T-helper 2 cell treated with Interferon-gamma antibody and Interleukin-4, amounts not matched to agents 100 ng/mL and 5 ng/mL, for 36 hours (primary cell): ENCODE measurements around the gene TGM5. TPM values are rescaled to one million over a fixed set of nuclear protein-coding genes. Genes with fewer than 3 reads are reported as not detected.
"Not testable (repeated sequence)": the region's sequence is repeated elsewhere in the genome, so short reads cannot be mapped to it uniquely, and the experiment has no call there.

Source experiments
- intact Hi-C: fragments of 100-400 bp; cut with micrococcal nuclease; formaldehyde crosslinking; loops from one replicate; pipeline ENCODE4 v1.15.1; 2023
- total RNA-seq: library from RNA; stranded (reverse); gene quantifications from 2 replicates; pipeline ENCODE4 v1.2.3, GENCODE V29; 2022

TGM5 gene, protein sequence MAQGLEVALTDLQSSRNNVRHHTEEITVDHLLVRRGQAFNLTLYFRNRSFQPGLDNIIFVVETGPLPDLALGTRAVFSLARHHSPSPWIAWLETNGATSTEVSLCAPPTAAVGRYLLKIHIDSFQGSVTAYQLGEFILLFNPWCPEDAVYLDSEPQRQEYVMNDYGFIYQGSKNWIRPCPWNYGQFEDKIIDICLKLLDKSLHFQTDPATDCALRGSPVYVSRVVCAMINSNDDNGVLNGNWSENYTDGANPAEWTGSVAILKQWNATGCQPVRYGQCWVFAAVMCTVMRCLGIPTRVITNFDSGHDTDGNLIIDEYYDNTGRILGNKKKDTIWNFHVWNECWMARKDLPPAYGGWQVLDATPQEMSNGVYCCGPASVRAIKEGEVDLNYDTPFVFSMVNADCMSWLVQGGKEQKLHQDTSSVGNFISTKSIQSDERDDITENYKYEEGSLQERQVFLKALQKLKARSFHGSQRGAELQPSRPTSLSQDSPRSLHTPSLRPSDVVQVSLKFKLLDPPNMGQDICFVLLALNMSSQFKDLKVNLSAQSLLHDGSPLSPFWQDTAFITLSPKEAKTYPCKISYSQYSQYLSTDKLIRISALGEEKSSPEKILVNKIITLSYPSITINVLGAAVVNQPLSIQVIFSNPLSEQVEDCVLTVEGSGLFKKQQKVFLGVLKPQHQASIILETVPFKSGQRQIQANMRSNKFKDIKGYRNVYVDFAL
- total RNA-seq: 0.09 and 0.11 TPM in 2 replicates

DNA sequence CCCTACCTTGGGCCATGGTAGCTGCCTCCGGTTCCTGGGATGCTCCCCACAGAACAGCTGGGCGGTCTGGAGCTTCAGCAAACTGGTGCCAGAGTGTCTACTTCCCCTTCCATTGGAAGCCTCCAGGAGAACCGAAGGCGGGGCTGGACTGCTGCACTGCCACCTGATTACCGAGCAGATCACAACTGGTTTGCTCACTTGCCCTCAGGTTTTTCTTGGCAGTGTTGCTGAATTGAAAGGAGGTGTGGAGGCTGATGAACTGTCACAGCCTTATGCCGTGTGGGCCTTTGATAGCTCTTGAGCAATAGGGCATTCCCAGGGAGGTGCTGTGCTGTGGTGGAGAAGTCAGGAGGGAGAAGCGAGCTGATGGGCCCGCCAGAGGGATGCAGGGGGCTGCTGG, at the start of gene TGM5:
TGM5 (minus strand) TSS at position 95 of the 400 bp plus-strand sequence; CDS start at position 16, 79 bp downstream.
- intact Hi-C loops: no loop called here

- intact Hi-C loops: no loop called here
Observed at GRCh38 chr15:43314171-43314570, 47.4 kb upstream of the TGM5 start.

DNA sequence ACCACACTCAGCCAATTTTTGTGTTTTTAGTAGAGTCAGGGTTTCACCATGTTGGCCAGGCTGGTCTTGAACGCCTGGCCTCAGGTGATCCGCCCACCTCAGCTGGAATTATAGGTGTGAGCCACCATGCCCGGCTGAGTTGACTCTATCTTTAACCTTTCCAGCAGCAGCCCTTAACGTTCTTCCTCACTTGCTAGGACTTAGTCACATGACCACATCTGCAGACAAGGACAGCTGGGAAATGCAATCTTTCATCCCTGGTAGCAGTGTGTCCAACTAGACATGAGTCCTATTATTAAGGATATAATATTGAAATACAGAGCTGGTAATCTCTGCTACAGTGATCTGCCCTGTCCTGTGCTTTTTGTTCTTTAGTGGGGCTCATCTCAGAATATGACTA, 45.6 kb upstream of the TGM5 start:
- intact Hi-C loops: no loop called here

DNA sequence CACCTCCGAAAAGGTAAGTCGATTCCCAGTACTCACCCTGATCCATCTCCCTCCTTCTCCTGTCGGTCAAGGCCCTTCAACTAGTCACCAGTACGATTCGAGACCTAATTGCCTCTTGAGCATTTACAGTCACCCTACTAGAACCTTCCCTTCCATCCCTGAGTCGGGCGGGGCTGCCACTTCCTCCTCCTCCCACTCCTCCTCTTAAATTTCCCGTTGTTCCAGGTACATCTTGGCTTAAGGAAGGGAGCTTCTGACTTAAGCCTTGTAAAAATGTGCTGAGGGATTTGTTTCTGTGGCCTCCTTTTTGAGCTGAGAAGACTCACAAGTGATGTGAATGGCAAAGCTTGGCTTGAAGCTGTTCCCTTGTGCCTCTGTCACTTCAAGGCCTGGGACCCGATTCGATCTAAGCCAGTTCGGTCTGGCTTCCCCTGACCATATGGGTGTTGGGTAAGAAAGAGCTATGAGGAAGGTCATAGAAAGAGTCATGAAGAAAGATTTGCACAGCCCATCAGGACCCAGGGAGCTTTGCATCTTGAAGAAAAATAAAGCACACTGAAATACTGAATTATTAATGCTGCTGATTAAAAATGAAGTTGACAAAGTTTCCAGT, 35.6 kb upstream of the TGM5 start, which contains the start of gene TGM7:
TGM7 (minus strand) TSS at position 51 of the 613 bp plus-strand sequence.
- intact Hi-C loops: no loop called here

GRCh38 chr15:43299884-43300283, 33.2 kb upstream of the TGM5 start:
- intact Hi-C loops: no loop called here

DNA sequence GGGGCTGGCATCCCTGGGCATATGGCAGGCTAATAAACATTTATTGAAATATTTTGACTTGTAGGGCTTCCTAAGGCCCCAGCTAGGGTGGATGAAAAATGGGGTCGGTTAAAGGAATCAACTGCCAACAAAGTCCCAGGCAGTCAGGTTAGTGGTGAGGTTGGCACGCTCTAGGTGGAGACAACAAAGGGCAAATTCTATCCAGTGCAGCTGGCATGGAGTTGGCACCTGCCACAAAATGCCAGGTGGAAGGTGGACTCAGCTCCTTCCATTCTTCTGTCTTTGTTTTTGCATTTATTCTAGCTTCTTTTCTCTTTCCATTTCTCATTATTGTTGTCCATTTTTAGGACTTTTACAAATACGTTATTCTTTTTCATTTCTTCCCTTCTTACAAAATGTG, 32.7 kb upstream of the TGM5 start:
- intact Hi-C loops: no loop called here

DNA sequence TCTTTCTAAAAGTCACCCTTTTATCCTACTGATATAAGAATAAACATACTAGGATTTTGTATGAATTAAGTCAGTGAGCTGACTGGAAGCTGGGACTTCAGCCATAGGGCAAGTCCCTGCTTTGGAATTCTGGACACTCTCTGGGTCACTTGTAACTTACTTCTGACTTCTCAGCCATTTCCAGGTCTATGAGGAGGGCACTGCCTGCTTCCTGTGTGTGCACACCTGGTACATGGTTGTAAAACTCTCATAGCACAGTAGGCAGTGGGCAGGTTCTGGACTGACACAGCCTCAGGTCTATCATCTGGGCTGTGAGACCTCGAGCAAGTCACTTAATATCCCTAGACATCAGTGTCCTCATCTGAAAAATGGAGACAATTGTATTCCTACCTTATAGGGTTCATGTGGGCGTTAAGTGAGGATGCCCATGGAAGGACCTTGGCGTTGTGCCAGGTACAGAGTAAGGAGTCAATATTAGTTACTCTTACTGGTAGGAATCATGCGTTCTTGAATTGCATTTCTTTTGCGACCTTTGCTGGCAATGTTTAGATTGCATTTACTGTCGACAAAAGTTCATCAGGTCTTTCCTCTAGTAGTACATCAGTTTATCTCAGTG, 27.5 kb upstream of the TGM5 start:
- intact Hi-C loops: no loop called here

- intact Hi-C loops: no loop called here
Observed at GRCh38 chr15:43293432-43293831, 26.7 kb upstream of the TGM5 start.

DNA sequence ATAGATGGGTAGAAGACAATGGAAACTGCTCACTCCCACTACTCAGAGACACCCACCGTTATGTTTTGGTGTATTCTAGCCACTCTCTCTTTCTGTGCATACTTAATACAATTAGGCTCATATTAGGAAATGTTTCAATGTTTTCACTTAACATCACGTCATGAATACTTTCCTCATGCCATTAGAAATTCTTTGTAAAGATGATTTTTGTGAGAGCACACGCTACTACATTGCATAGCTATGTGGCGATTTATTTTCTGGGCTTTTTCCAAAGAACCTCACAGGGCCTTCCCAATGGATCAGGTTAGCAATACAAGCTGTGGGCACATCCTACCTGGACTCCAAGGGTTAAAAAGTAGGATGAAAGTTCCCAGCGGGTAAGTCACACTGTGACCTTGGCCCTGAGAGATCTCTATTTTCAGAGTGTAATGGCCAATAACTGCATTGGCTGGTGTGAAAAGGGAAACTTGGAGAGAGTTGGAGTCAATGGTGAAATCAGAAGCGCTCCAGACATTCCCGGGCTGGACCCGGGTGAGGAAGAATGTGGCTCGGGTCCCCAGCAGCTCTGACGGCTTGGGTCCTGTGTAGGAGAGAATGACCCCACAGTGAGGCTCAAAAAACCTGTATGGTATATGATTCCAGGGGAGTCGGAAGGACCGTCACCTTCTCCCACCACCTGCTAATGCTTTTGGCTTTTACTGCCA, 25.8 kb upstream of the TGM5 start:
- intact Hi-C loops: no loop called here

- intact Hi-C loops: not testable (repeated sequence)
Observed at GRCh38 chr15:43289656-43290055, 22.9 kb upstream of the TGM5 start.

DNA sequence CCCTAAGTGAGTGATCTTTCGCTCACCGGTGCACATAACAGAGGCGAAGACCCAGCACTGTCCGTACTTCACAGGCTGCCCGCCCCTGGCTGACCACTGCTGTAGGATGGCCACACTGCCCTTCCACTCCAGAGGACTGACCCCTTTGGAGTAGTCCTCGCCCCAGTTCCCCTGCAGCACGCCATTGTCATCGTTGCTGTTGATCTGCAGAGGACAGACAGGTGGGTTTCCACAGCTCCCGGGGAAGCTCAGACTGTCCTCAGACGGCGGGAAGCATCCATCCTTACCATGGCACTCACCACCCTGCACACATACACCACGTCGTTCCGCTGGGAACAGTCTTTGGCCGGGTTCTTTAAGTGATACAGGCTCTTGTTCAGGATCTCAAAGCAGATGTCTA, 20.5 kb upstream of the TGM5 start:
- intact Hi-C loops: no loop called here

- intact Hi-C loops: no loop called here
Observed at GRCh38 chr15:43286074-43286473, 19.3 kb upstream of the TGM5 start.

DNA sequence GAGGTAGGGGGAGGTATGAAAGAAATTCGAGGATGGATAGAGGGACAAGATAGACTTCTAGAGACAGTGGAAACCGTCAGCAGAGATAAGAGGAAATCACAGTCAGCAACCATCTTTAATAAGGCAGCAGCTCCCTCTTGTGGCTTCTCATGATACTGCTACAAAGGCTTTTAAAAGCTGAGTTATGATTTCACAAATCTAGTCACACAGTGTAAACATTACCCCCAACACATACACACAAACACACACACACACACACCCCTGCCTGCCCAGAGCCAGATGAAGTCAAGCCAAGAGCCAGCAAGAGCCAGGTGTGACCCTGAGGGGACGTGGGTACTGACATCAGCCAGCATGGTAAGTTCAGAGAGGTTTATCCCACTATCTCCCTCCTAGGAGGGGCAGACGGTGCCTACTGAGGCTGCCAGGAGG, 18.9 kb upstream of the TGM5 start:
- intact Hi-C loops: loop anchor here (1.0 kb wide), 3 partner anchors 34 to 98 kb away; no protein-coding TSS in a partner anchor

GRCh38 chr15:43283526-43283925, 16.8 kb upstream of the TGM5 start:
- intact Hi-C loops: no loop called here

DNA sequence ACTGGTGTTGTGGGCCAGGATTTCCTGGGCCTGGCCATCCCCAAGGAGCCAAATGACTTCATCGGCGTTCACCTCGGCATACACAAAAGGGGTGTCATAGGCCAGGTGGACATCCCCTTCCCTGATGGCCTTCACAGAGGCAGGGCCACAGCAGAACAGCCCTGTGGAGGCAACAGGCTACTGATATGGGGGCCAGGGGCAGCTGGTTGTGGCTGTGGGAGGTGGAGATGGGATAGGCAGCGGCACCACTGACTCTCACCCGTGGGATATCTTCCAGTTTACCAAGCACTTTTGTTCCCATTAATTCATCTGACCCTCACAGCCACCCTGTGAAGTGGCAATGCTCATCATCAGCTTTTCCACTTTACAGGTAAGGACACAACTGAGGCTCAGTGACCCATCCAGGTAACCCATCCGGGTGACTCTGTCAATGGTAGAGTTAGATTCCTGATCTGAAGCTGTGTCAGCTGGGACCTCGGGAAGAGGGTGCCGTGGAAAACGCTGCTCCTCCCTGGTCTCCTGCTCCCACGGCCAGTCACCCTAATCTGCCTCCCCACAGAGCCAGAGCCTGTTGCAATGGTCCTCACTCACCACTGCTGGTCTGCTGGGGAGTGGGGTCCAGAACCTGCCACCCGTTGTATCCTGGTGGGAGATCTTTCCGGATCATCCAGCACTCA, 15.3 kb upstream of the TGM5 start:
- intact Hi-C loops: no loop called here

GRCh38 chr15:43280996-43281395, 14.3 kb upstream of the TGM5 start:
- intact Hi-C loops: no loop called here

DNA sequence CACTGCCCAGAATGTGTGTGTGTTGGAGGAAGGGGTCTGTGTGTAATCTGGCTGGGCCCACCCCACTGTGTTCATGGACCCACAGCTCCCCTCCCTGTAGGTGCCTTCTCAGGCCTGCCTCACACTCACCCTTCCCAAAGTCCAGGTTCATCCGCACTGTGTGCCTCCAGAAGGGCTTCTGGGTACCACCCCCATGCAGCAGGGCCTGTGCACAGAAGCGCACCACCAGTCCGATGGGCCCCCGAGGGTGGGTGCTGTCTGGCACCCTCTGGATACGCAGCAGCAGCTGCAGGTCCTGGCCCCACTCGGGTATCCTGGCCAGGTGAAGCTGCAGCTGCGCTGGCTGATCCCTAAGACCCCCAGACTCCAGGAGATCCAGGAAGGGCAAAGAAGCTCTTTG, 12.8 kb upstream of the TGM5 start:
- intact Hi-C loops: no loop called here

DNA sequence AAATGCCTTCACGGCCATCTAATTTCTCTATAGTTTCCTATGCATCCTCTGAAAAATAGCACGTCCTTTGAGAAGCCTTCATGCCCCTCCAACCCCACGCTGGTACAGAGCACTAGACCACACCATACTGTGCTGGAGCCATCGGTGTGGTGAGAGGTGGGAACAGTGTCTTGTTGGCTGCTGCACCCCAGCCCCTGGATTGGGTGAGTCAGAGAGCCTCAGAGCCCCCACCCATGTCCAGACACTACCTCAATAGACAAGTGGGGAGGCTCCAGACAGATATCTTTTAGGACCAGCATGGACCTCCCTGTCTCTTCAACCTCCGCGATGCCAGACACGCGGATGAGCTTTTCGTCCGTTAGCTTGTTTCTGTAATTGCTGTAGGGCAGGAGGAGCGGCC, 12.1 kb upstream of the TGM5 start:
- intact Hi-C loops: no loop called here

GRCh38 chr15:43277901-43278300, 11.2 kb upstream of the TGM5 start:
- intact Hi-C loops: no loop called here

GRCh38 chr15:43277231-43277823, 10.6 kb upstream of the TGM5 start:
- intact Hi-C loops: no loop called here
